ENCODE measurements around the gene EFS.

EFS gene

DNA sequence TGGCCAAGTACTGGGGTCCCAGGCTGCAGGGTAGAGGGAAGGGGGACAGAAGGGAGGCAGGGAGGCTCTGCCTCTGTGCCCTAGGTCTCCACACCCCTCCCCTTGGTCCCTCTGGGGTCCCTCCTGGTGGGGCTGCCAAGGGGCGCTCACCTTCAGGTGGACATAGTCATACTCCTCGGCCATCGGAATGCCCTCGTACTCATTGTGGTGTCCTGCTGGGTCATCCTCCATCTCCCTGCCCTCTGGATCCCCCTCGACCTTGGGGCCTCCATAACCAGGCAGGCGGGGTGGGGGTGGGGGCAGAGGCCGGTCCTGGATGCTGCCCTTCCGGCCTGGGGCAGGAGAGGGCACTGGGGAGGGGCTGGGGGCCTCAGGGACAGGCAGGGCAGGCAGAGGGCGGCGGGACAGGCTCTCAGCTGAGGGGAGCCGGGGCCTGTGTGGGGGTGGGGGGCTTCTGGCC lies 5.8 kb downstream of the EFS start:
- DNase-seq (ENCODE audit: low read depth in 2 of 2): no peak

GRCh38 chr14:23358553-23359166 lies 6.3 kb downstream of the EFS start:
- DNase-seq (ENCODE audit: low read depth in 2 of 2): no peak

DNA sequence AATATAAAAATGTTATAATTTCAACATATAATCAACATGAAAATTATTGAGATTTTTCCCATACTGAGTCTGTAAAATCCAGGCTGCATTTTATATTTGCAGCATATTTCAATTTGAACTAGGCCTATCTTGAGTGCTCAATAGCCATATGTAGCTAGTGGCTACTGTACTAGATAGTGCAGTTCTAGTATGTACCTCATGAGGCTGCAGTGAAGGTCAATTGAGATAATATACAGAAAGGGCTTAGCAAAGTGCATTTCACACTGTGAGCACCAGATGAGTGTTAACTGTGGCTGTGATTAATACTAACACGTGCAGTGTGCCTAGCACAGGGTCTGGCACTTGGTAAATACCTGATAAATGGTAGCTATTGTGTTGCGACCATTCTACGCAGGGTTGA lies 6.9 kb downstream of the EFS start:
- no peak for DNase-seq (ENCODE audit: low read depth in 2 of 2)

GRCh38 chr14:23357261-23357660 lies 7.7 kb downstream of the EFS start:
- no peak for DNase-seq (ENCODE audit: low read depth in 2 of 2)

DNA sequence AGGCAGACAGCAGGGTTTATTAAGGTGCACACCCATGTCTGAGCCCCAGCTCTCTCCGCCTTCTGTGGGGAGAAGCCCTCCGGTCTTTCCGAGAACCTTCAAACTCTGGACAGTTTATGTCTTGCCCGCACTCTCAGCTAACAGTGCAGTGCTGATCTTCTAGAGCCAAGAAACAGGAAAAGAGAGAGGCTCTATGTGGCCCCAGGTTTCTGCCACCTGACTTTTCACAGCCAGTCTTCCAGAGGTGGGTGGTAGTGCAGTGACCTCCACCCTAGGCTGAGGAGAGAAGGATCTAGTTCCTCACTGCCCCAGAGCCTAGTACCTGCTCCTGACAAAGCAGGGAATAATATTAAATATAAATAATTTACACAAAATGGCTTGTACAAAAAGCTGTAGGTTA lies 8.3 kb downstream of the EFS start:
- DNase-seq (ENCODE audit: low read depth in 2 of 2): no peak

- DNase-seq (ENCODE audit: low read depth in 2 of 2): no peak
Observed at GRCh38 chr14:23355871-23356435, 9.0 kb downstream of the EFS start.

DNA sequence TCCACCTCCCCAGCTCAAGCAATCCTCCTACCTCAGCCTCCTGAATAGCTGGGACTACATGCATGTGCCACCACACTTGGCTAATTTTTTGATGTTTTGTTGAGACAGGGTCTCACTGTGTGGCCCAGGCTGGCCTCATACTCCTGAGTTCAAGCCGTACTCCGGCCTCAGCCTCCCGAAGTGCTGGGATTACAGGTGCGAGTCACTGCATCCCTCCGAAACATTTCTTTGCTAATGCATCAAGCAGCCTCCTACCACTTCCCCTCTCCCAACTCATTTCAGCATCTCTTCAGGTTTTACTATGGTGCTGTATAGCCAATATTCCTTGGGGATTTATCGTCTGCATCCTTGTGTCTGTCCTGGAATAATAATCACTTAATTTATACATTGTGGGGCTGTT lies 10.0 kb downstream of the EFS start:
- no peak for DNase-seq (ENCODE audit: low read depth in 2 of 2)

GRCh38 chr14:23353433-23353780 lies 11.6 kb downstream of the EFS start:
- DNase-seq (ENCODE audit: low read depth in 2 of 2): no peak

- peak; percentile 35 to 45 for DNase-seq (ENCODE audit: low read depth in 2 of 2)
Observed at GRCh38 chr14:23352506-23353432, 12.2 kb downstream of the EFS start, which contains the start of gene SLC22A17. Gene SLC22A17 (minus strand): TSS chr14:23352887.

GRCh38 chr14:23351681-23352505 lies 13.1 kb downstream of the EFS start:
- DNase-seq (ENCODE audit: low read depth in 2 of 2): no peak

GRCh38 chr14:23349156-23349845 lies 15.7 kb downstream of the EFS start:
- no peak for DNase-seq (ENCODE audit: low read depth in 2 of 2)

DNA sequence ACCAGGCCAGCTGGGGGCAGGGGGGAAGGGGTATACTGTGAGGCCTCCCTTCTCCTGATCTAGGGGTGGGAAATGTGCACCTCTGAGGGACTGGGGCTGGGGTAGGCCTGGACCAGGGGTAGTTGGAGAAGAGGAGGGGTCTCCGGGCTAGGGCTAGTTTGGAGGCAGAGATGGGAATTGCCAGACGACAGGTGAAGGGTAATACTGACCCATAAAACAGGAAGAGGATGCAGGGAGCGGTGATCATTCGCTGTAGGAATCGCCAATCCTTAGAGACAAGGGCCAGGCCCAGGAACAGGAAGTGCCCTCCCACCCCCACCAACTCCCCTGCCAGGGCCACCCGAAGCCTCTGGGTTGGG lies 16.7 kb downstream of the EFS start:
- DNase-seq (ENCODE audit: low read depth in 2 of 2): no peak

DNA sequence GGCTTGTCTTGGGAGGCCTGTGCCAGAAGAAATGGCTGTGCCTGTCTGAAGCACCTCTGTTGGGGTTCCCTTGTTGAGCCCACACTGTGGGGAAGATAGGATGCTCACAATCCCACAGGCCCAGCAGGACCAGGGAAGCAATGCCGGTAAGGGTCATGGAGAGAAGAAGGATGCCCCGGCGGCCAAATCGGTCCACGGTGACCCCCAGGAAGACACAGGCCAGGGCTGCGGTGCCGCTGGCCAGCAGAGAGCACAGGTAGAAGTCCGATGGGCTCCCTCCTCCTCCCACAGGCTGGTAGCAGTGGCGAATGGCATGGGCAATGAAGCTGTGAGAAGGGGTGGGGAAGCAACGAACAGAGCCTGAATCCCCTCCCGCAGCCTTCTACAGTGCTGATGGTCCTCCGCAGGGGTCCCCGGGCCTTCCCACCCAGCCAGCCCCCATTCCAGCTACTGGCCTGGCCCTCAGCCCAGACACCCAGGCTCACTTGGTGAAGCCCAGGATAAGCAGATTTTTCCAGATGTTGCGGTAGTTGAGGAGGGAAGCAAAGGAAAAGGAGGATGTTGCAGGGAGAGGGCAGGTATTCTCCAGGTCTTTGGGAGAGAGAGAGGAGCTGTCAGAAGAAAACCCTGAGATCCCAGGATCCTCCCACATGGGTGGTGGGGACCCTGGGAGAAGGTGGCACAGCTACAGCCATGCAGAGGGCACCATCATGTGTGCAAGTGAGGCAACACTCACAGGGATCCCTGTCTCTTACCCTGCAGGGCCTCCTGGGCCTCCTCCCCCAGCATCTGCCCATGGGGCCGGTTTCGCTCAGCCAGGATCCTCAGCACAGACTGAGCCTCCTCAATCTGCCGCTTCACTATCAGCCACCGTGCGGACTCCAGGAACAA lies 17.3 kb downstream of the EFS start:
- no peak for DNase-seq (ENCODE audit: low read depth in 2 of 2)

- DNase-seq (ENCODE audit: low read depth in 2 of 2): no peak
Observed at GRCh38 chr14:23346693-23347405, 18.1 kb downstream of the EFS start.

GRCh38 chr14:23345987-23346692 lies 18.8 kb downstream of the EFS start:
- no peak for DNase-seq (ENCODE audit: low read depth in 2 of 2)

DNA sequence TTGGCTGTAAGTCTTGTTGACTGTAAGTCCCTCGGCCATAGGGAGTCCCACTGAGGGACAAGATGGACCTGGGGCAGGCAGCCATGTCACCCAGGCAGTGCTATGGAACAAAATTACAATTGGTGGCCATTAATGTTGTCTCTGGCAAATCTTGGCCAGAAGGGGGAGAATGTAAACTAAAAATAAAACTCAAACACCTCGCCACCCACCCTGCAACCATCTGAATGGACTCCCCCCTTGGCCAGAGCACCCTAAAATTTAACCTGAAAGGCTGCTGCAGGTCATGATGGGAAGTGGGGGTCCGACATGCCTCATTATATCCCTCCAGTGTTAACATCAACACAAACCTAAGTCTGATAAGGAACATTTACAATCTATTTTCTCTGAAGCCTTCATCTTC lies 20.5 kb downstream of the EFS start:
- no peak for DNase-seq (ENCODE audit: low read depth in 2 of 2)

DNA sequence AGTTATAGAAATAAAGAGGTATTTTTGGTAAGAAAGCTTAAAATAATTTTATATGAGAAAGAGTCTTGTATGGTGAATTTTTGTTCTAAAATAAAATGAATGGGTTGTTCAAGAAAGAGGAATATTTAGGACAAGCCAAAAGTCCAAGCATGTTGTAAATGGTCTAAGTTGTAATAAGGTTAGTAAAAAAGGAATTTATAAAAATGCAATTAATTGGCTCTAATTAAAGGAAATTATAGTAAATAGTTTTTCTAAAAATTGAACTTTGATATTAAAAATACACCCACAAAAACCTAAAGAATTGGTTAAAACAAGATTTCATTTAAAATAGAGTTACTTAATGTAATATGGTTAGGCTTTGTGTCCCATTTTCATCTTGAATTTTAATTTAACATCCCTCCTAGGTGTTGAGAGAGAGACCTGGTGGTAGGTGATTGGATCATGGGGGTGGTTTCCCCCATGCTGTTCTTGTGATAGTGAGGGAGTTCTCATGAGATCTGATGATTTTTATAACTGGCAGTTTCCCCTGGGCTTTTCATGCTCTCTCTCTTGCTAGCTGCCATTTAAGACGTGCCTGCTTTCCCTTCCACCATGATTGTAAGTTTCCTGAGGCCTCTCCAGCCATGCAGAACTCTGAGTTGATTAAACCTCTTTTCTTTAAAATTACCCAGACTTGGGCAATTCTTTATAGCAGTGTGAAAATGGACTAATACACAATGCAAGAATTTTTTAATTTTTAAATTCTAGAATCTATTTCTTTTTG lies 25.3 kb downstream of the EFS start:
- DNase-seq (ENCODE audit: low read depth in 2 of 2): no peak

DNA sequence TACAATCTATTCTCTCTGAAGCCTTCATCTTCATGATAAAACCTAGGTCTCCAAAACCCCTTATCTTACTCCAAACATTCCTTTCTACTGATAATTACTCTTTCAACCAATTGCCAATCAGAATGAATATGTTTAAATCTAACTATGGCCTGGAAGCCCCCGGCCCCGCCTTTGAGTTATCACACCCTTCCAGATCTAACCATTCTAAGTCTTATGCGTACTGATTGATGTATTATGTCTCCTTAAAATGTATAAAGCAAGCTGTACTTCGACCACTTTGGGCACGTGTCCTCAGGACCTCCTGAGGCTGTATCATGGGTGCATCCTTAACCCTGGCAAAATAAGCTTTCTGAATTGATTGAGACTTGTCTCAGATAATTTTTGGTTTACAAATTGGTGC lies 29.3 kb downstream of the EFS start:
- DNase-seq (ENCODE audit: low read depth in 2 of 2): no peak

All from stimulated activated CD4-positive, alpha-beta T cell treated with anti-CD3 and anti-CD28 coated beads, Interleukin-1b, Interleukin-23, amount 100 ng/mL, for 4 hours (primary cell).